ENCODE measurements around the gene SETDB2.

The SETDB2 gene

GRCh38 chr13:49472186-49472585 lies 28.1 kb downstream of the SETDB2 start:
- DNase-seq (ENCODE audit: low spot score): no peak

GRCh38 chr13:49476529-49476928 lies 32.5 kb downstream of the SETDB2 start:
- DNase-seq (ENCODE audit: low spot score): no peak

GRCh38 chr13:49481788-49482187 lies 37.7 kb downstream of the SETDB2 start:
- DNase-seq (ENCODE audit: low spot score): no peak

GRCh38 chr13:49488563-49488962 lies 44.5 kb downstream of the SETDB2 start:
- no peak for DNase-seq (ENCODE audit: low spot score)

GRCh38 chr13:49494645-49495044 lies 50.6 kb downstream of the SETDB2 start:
- DNase-seq (ENCODE audit: low spot score): no peak

- peak; percentile 91 for DNase-seq (ENCODE audit: low spot score)
Observed at GRCh38 chr13:49495783-49496762, 52.0 kb downstream of the SETDB2 start, which contains the start of gene PHF11. Gene PHF11 (plus strand): TSS chr13:49495953. CDS start chr13:49496002, 49 bp downstream.

GRCh38 chr13:49496837-49497236 lies 52.8 kb downstream of the SETDB2 start:
- DNase-seq (ENCODE audit: low spot score): peak; percentile 58

GRCh38 chr13:49497272-49497671 lies 53.2 kb downstream of the SETDB2 start:
- DNase-seq (ENCODE audit: low spot score): no peak

GRCh38 chr13:49498206-49498605 lies 54.1 kb downstream of the SETDB2 start:
- DNase-seq (ENCODE audit: low spot score): no peak

GRCh38 chr13:49499889-49500660 lies 56.0 kb downstream of the SETDB2 start:
- peak; percentile 27 for DNase-seq (ENCODE audit: low spot score)

- no peak for DNase-seq (ENCODE audit: low spot score)
Observed at GRCh38 chr13:49502954-49503353, 58.9 kb downstream of the SETDB2 start.

- DNase-seq (ENCODE audit: low spot score): no peak
Observed at GRCh38 chr13:49503951-49504350, 59.9 kb downstream of the SETDB2 start.

- no peak for DNase-seq (ENCODE audit: low spot score)
Observed at GRCh38 chr13:49512578-49512977, 68.5 kb downstream of the SETDB2 start.

GRCh38 chr13:49516467-49516866 lies 72.4 kb downstream of the SETDB2 start:
- no peak for DNase-seq (ENCODE audit: low spot score)

- DNase-seq (ENCODE audit: low spot score): no peak
Observed at GRCh38 chr13:49517461-49517860, 73.4 kb downstream of the SETDB2 start.

- no peak for DNase-seq (ENCODE audit: low spot score)
Observed at GRCh38 chr13:49521224-49521623, 77.2 kb downstream of the SETDB2 start.

GRCh38 chr13:49524740-49525501 lies 80.8 kb downstream of the SETDB2 start:
- no peak for DNase-seq (ENCODE audit: low spot score)

- DNase-seq (ENCODE audit: low spot score): no peak
Observed at GRCh38 chr13:49527123-49527522, 83.0 kb downstream of the SETDB2 start.

GRCh38 chr13:49528161-49528560 lies 84.1 kb downstream of the SETDB2 start:
- no peak for DNase-seq (ENCODE audit: low spot score)

- no peak for DNase-seq (ENCODE audit: low spot score)
Observed at GRCh38 chr13:49530457-49530856, 86.4 kb downstream of the SETDB2 start.

- DNase-seq (ENCODE audit: low spot score): no peak
Observed at GRCh38 chr13:49532593-49532992, 88.5 kb downstream of the SETDB2 start.

GRCh38 chr13:49533011-49533410 lies 88.9 kb downstream of the SETDB2 start:
- DNase-seq (ENCODE audit: low spot score): no peak
